ENCODE data around the gene TMEM175.

DNA sequence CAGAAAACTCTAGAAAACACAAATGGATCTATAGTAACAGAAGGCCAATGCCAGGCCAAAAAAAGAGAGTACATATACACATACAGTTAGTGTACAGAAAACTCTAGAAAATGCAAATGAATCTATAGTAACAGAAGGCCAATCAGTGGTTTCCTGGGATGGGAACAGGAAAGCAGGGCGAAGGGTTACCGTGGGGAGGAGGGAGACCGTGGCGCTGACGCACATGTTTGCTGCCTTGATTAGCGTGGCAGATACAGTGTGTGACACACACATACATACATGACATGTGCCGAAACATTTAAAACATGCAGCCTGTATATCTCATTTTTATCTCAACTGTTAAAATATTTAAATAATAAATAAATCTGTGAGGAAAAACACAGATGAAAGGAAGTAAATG is 14.8 kb upstream of the TMEM175 start:
- TF ChIP-seq, protein P1, sequence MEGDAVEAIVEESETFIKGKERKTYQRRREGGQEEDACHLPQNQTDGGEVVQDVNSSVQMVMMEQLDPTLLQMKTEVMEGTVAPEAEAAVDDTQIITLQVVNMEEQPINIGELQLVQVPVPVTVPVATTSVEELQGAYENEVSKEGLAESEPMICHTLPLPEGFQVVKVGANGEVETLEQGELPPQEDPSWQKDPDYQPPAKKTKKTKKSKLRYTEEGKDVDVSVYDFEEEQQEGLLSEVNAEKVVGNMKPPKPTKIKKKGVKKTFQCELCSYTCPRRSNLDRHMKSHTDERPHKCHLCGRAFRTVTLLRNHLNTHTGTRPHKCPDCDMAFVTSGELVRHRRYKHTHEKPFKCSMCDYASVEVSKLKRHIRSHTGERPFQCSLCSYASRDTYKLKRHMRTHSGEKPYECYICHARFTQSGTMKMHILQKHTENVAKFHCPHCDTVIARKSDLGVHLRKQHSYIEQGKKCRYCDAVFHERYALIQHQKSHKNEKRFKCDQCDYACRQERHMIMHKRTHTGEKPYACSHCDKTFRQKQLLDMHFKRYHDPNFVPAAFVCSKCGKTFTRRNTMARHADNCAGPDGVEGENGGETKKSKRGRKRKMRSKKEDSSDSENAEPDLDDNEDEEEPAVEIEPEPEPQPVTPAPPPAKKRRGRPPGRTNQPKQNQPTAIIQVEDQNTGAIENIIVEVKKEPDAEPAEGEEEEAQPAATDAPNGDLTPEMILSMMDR (IDR thresholded peaks at IDR 0.05), result no peak
- no peak for TF ChIP-seq EZH2 (IDR thresholded peaks at IDR 0.05; ENCODE audit: borderline replicate concordance, insufficient read depth, low read depth, low read length, poor library complexity, severe bottlenecking)
